GM19099 (cell line): ENCODE data around the gene GABBR2.

Experiments used
- POLR2A ChIP-seq: IDR thresholded peaks from 3 replicates; pipeline ENCODE4 v1.6.1; 2011; ENCODE audit warnings: low read depth; ENCODE audit not compliant: insufficient read length; ENCODE audit errors: extremely low read depth

GABBR2 gene

DNA sequence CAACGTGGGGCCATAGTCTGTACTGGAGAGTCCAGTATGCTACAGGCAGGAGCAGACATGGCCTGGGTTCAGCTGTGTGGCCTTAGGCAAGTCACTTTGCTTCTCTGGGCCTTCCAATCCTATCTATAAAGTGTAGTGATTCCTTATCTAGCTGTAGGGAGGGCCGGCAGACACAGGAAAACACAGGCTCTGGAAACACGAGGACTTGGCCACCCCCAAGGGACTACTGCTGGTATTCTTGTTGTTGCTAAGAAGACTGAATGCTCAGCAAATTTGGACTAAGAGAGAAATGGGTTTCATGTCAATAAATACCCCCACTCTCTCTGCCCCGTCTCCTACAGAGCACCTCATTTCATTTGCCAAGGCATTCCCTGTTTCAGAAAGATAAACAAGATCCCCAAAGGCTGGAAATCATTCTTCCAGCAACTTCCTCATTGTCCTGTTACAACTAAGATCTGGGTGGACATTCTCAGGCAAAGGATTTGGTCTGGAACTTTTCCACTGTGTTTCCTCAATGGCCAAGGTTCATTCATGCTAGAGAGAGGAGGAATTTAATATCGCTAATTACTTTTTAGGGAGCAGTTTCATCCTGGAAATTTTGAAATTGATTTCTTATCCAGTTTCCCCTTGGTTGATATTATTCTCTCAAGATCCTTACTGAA lies 105.8 kb downstream of the GABBR2 start:
- TF ChIP-seq POLR2A: no peak

DNA sequence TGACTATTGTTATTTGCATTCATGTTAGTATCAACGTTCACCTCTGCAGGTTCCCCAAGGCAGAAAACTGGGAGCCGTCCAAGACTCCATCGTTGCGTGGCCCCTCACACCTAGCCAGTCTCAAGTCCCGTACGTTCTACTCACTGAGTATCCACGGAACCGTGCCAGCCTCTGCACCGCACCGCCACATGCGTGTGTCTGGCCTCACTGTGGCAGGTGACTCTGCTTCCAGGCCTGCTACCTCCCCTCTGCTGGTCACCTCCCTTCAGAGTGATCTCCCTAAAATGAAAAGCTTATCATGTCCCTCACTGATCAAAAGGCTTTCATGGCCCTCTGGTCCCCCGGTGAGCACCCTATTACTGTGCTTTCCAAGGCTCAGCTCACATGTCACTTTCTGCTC lies 108.1 kb downstream of the GABBR2 start:
- no peak for TF ChIP-seq POLR2A

DNA sequence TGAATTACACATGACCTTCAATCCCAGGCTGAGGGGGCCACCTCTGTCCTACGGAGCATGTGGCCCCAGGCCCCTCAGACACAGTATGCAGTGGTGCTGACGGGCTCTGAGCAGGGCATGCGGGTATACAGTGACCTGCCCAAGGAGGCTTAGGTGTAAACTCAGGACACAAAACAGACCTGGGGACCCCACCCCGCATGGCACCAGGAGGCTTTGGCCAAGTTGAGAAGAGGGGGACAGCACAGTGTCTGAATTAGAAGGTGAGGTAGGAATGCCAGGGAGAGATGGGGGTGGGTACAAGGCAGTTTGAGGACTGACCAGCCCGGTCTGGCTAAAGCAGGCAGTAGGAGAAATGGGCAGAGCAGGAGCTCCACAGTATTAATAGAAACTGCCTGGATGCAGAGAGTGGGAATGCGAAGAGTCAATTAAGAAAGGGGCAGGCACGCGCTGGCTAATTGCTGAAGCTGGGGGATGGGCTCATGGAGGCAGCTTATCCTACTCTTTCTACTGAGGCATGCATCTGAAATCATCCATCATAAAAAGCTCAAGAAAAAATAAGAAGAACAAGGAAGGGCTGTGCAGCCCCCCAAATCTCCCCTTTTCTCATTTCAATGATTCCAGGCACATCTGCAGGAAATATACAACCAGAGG lies 109.0 kb downstream of the GABBR2 start:
- no peak for TF ChIP-seq POLR2A

DNA sequence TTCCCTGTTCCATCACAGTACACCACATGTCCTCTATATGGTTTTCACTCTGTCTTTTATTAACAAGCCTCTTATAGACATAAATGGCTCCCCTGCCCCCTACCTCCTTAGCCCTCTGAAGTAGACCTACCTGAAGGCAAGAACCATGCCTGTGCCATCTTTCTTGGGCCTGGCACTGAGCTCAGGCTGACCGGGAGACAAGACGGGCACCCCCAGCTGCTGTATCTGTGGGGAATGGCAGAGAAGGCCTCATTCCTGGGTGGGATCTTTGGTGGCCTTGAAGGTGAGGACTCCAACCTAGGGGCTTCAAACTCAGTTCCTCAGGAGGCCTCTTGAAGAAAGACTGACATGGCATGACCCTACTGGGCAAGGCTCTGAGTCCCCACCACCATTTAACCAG lies 109.9 kb downstream of the GABBR2 start:
- TF ChIP-seq POLR2A: no peak

DNA sequence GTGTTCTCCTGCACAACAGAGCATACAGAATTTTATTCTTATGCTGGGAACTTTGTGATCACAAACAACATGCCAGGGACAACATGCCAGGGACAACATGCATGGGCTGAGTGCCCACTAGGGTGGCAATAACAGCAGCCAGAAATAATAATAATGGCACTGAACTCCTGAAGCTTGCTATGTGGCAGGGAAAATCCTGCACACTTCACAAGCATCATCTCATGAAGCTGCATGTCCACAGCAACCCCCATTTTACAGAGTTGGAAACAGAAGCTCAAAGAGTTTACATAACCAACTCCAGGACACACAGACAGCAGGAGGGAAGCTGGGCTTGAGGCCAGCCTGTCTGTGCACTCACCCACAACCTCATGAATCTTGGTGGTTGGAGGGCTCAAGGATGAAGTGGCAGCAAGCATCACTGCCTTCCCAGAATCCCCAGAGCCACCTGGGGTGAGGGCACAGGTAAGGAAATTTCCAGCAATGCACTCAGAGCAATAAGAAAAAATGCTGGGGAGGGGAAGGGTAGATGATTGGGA lies 111.4 kb downstream of the GABBR2 start:
- no peak for TF ChIP-seq POLR2A

DNA sequence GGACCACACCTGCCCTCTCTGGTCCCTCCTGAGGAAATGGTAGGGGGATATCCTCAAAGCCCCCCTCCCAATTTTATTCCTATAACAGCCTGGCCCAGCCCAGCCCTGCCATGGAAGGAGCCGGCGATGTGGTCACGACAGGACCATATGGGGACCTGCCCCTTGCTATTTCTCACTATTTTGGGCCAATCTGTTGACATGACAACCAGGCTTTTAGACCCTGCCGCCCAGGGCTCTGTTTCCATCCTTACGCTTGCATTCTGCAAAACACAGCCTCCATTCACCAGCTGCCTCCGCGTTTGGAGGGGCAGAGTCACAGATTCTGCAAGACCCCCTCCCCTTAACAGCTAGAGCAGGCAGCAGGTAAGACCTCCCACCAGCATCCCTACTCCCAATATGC lies 112.2 kb downstream of the GABBR2 start:
- no peak for TF ChIP-seq POLR2A

DNA sequence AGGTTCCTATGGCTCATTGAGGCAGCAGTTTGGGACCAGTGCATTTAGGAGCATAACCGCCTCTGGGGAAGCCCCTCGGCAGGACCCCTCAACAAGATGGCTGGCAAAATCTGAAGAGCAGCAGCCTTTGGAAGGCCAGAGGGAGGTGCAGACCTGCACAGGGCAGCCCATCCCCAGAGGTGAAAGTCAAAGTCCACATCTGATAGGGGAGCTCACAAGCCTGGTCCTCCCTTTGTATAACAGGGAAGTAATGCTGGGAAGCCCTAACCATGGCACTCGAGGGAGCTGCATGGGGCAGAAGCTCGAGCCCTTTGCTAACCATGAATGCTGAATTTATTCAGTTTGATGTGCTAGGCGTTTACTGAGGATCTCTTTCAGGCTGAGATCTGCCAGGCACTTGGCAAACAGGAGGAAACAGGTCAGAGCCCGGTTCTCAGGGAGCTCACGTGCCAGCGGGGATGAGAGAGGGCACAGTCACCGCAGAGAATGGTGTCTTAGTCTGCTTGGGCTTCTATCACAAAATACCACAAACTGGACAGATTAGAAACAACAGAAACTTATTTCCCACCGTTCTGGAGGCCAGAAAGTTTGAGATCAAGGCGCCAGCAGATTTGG lies 114.1 kb downstream of the GABBR2 start:
- TF ChIP-seq POLR2A: no peak

DNA sequence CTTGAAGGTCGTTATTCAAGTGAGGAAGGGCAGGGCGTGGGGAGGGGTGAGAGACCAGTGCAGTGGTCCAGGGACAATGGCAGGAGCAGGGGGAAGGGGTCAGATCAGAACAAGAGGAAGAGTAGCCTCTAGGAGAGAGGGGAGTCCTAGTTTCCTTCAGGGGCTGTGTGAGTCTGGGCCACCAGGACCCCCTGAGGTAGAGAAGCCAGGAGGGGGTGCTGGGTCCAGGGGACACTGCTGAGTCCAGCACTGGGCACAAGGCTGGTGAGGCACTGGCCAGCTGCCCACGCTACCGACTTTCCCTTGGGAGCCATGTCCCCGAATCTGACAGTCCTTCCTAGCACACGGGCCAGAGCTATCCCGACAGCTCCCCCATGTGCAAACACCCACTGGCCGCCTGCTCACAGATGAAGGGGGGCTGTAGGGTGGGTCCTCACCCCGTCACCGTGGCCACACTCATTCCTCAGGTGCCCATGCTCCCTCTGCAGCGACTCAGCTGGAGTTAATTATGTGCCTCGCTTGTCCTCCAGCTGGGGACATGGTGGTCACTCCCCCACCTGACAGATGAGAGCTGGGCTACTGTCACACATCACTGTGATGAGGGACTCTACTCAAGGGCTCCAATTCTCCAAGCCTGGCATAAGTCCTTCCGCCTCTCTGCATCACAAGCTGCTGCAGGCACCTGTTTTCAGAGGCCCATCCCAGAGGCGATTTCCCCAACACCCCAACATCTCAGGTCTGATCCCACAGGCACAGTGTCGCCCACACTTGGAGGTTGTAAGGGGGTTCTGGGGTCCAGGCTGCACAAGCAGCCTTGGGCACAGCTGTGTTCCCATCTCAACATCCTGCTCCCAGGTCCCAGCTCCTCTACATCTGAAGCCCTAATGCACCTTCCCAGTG lies 115.1 kb downstream of the GABBR2 start:
- TF ChIP-seq POLR2A: no peak

DNA sequence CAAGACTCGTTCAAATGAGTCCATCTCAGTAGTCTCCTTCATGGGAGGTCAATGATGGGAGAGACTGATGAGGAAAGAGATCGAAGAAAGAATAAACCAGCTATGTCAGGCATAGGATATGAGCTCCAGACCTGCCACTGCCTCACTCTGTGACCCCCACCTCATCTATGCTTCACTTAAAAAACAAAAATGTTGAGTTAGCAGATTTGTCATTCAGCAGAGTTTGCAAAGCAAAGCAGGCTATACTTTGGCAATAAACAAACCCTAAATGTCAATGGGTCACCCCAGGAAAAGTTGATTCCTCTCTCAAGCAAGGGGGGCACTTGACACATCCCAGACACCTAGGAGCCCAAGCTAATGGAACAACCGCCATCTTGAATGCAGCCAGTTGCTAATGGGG lies 117.0 kb downstream of the GABBR2 start:
- TF ChIP-seq POLR2A: no peak

DNA sequence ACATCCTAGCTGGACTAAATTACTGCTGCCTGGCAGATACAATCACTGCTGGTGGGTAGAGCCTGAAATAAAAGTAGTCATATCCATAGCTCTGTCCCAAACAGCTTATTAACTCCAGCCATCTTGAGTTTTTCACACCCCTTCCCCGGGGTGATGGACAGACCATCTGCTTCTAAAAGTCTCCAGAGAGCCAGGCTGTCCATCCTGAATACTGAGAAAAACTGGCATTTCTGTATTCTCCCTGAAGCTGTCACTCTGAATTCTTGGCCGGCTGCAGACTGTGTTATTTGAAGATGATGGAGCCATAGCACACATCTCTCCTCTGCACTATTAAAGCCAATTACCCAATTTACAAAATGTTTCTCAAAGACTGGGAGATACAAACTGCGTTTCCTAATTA lies 118.6 kb downstream of the GABBR2 start:
- TF ChIP-seq POLR2A: no peak

DNA sequence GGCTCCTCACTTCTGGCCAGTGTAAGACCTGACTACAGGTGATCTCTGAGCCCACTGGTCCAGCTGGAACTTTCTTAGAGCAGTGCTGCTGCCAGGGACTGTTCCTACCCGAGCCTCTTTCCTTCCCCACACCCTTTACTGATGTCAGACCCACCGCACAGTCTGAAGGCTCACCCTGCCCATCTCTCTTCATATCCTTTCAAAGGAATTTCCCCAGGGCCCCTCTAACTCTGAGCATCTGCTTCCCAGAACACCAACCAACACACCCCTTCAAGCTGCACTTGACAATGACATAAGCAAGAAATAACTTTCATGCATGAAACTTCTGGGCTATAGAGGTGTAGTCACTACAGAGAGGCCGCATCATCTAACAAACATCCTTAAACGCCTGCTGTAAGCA lies 119.6 kb downstream of the GABBR2 start:
- TF ChIP-seq POLR2A: no peak

DNA sequence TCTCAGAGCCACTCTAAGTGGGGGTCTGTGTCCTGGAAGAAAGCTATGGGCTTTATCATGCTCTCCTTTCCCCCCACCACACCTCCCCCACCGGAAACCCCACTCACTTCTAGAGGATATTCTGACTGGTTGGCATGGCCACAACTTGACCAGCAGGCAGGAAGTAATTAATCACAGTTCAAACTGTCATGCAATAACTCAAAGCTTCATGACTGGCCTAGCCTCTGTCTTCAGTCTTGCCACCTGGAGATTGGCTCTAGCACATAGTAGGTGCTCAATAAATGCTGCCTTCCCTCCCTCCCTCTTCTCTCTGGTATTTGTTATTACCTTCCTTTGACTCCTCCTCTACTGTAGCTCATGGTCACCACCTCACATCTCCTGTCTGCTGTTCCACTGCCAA lies 124.7 kb downstream of the GABBR2 start:
- TF ChIP-seq POLR2A: no peak

DNA sequence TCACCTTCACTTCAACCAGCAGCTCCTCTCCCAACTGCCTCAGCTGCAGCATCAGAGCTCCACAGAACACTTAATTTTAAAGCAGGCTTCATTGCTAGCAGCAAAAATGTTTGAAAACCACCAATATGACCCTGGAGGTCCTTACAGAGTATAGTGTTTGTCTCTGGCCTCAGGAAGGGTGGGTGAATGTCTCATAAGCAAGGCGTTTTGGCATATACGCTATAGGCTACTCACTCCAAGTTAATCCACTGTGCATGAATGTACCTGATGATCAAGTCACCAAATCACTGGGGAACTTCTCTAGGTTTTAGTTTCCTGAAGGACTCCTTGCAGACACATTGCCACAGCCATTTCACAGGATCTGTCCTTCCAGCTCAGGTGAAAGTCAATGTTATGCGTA lies 125.3 kb downstream of the GABBR2 start:
- TF ChIP-seq POLR2A: no peak

DNA sequence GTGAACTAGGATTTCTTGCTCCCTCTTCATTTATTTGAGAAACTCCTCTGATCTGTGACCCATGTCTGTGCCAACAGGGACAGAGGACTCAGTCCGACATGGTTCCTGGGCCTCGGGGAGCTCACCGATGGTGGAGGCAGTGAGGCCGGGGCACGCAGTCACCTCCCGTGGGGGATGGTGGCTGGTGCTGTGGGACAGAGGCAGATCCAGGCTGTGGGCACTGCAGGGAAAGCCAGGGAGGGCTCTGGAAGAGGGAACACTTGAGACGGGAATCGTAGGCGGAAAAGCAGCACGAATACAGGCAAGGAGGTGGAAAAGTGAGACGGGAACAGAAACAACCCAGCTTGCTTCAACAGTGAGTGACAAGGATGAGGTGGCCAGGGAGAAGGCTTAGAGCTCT lies 127.8 kb downstream of the GABBR2 start:
- no peak for TF ChIP-seq POLR2A

DNA sequence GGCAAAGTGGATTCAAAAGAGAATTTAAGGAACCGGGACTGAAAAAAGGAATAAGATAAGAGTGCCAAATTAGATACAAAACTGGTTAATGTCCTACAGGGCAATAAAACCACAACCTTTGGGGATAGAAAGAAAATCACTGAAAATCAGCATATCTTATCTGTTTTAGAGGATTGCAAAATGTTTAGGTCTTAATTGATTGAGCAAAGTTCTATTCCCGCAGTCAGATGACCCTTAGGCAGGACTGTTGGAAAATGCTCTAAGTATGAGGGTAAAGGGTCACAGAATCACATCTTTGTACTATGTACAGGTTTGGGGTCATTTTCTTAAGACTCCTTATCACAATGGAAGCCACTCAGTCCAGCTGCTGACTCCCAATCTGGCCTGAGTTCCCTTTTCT lies 129.0 kb downstream of the GABBR2 start:
- TF ChIP-seq POLR2A: no peak
